GM23338 (cell line): Measurements from ENCODE around the gene XPNPEP2. TPM values are rescaled to one million over a fixed set of nuclear protein-coding genes. Genes with fewer than 3 reads are reported as not detected.

ENCODE experiments used
- ATAC-seq: fragments of 200-7000 bp; cut with Tn5 transposase; 3 replicates; pipeline ENCODE4 v1.9.1; 2020
- DNase-seq: peaks from one replicate; pipeline ENCODE4 v3.0.0-alpha.2; 2015; ENCODE audit warnings: low spot score
- H2AFZ ChIP-seq: fragments of 200-600 bp; sonication (generic); 2 replicates; pipeline ENCODE4 v1.8.0; 2016; ENCODE audit warnings: antibody characterized with exemption, mild to moderate bottlenecking, moderate library complexity
- H3F3A ChIP-seq: fragments of 200-600 bp; sonication (generic); replicated peaks from 2 replicates; pipeline ENCODE4 v1.8.0; 2017; ENCODE audit warnings: antibody characterized with exemption, mixed run types, low read depth
- H3K27ac ChIP-seq: fragments of 200-600 bp; sonication (generic); 2 replicates; pipeline ENCODE4 v1.6.1; 2016; ENCODE audit warnings: low read depth
- H3K27me3 ChIP-seq: fragments of 200-600 bp; sonication (generic); 2 replicates; pipeline ENCODE4 v1.8.0; 2016; ENCODE audit warnings: mild to moderate bottlenecking, mixed run types, moderate library complexity; ENCODE audit not compliant: insufficient read depth
- H3K36me3 ChIP-seq: fragments of 200-600 bp; sonication (generic); 2 replicates; pipeline ENCODE4 v1.8.0; 2016; ENCODE audit warnings: mild to moderate bottlenecking; ENCODE audit not compliant: insufficient read depth
- H3K4me1 ChIP-seq: fragments of 200-600 bp; sonication (generic); 2 replicates; pipeline ENCODE4 v1.8.0; 2016; ENCODE audit warnings: mild to moderate bottlenecking, moderate library complexity; ENCODE audit not compliant: insufficient read depth
- H3K4me2 ChIP-seq: fragments of 200-600 bp; sonication (generic); 2 replicates; pipeline ENCODE4 v1.7.1; 2017; ENCODE audit warnings: mixed run types
- H3K4me3 ChIP-seq: fragments of 200-600 bp; sonication (generic); 2 replicates; pipeline ENCODE4 v1.6.1; 2016; ENCODE audit warnings: mixed run types
- H3K79me2 ChIP-seq: fragments of 200-600 bp; sonication (generic); replicated peaks from 2 replicates; pipeline ENCODE4 v1.8.0; 2017; ENCODE audit warnings: mild to moderate bottlenecking; ENCODE audit not compliant: insufficient read depth
- H3K9me2 ChIP-seq: fragments of 200-600 bp; sonication (generic); 2 replicates; pipeline ENCODE4 v1.8.0; 2017; ENCODE audit not compliant: insufficient read depth
- H4K20me1 ChIP-seq: fragments of 200-600 bp; sonication (generic); replicated peaks from 2 replicates; pipeline ENCODE4 v1.8.0; 2017; ENCODE audit warnings: mild to moderate bottlenecking; ENCODE audit not compliant: insufficient read depth
- H3K27ac Mint-ChIP-seq: 2 replicates; pipeline ENCODE4 v1.8.0; 2020; ENCODE audit warnings: inconsistent platforms, mild to moderate bottlenecking, moderate library complexity, mixed read lengths
- H3K27me3 Mint-ChIP-seq: 3 replicates; pipeline ENCODE4 v1.8.0; 2022; ENCODE audit warnings: low read depth, mild to moderate bottlenecking, moderate library complexity, mixed read lengths, inconsistent platforms; ENCODE audit not compliant: insufficient read depth, poor library complexity
- H3K36me3 Mint-ChIP-seq: 3 replicates; pipeline ENCODE4 v1.8.0; 2021; ENCODE audit warnings: low read depth, mild to moderate bottlenecking, inconsistent platforms, moderate library complexity, mixed read lengths
- H3K4me1 Mint-ChIP-seq: 3 replicates; pipeline ENCODE4 v1.8.0; 2020; ENCODE audit warnings: mild to moderate bottlenecking, inconsistent platforms, mixed read lengths
- H3K4me3 Mint-ChIP-seq: 3 replicates; pipeline ENCODE4 v1.8.0; 2021; ENCODE audit warnings: moderate library complexity, mild to moderate bottlenecking, inconsistent platforms, mixed read lengths
- H3K9me3 Mint-ChIP-seq: 3 replicates; pipeline ENCODE4 v1.8.0; 2020; ENCODE audit warnings: moderate library complexity, mild to moderate bottlenecking, inconsistent platforms, mixed read lengths
- CREB1 ChIP-seq: fragments of 250-450 bp; sonication (Bioruptor Pico); IDR thresholded peaks from 2 replicates; pipeline ENCODE4 v1.5.0; 2020; ENCODE audit warnings: low read depth, mild to moderate bottlenecking, moderate library complexity
- EZH2 ChIP-seq: fragments of 200-600 bp; sonication (generic); IDR thresholded peaks from one replicate; pipeline ENCODE4 v1.8.0; 2017; ENCODE audit warnings: antibody characterized with exemption, mild to moderate bottlenecking, low read depth; ENCODE audit not compliant: unreplicated experiment
- EZH2phosphoT487 ChIP-seq: fragments of 200-600 bp; sonication (generic); IDR thresholded peaks from one replicate; pipeline ENCODE4 v1.8.1; 2018; ENCODE audit warnings: antibody characterized with exemption; ENCODE audit not compliant: unreplicated experiment
- NANOG ChIP-seq: IDR thresholded peaks from 2 replicates; pipeline ENCODE4 v1.6.1; 2016; ENCODE audit warnings: antibody characterized with exemption, borderline replicate concordance
- STAT1 ChIP-seq: IDR thresholded peaks from one replicate; pipeline ENCODE4 v1.6.1; 2016; ENCODE audit warnings: antibody characterized with exemption; ENCODE audit not compliant: unreplicated experiment
- ZNF114 ChIP-seq: fragments of 250-450 bp; sonication (Bioruptor Pico); IDR thresholded peaks from 2 replicates; pipeline ENCODE4 v1.5.0; 2020; ENCODE audit warnings: mild to moderate bottlenecking, moderate library complexity
- polyA plus RNA-seq: library from polyadenylated mRNA; unstranded; fragments of >200 nt; fragmentation: Nextera tagmentation; extraction: Ambion mirVana; gene quantifications from 2 replicates; pipeline ENCODE4 v1.2.1, GENCODE V29; 2016
- total RNA-seq: library from RNA; depleted of rRNA; stranded (reverse); fragments of >200 nt; shearing (Covaris generic); gene quantifications from 2 replicates; pipeline ENCODE4 v1.2.3, GENCODE V29; 2014
- TF ChIP-seq, protein P1 (sequence below): fragments of 250-450 bp; sonication (Bioruptor Pico); IDR thresholded peaks from 2 replicates; pipeline ENCODE4 v1.5.0; 2020; ENCODE audit warnings: mild to moderate bottlenecking, moderate library complexity

XPNPEP2 gene
- total and polyA plus RNA-seq, 2 experiments from 2014 or later: not detected

DNA sequence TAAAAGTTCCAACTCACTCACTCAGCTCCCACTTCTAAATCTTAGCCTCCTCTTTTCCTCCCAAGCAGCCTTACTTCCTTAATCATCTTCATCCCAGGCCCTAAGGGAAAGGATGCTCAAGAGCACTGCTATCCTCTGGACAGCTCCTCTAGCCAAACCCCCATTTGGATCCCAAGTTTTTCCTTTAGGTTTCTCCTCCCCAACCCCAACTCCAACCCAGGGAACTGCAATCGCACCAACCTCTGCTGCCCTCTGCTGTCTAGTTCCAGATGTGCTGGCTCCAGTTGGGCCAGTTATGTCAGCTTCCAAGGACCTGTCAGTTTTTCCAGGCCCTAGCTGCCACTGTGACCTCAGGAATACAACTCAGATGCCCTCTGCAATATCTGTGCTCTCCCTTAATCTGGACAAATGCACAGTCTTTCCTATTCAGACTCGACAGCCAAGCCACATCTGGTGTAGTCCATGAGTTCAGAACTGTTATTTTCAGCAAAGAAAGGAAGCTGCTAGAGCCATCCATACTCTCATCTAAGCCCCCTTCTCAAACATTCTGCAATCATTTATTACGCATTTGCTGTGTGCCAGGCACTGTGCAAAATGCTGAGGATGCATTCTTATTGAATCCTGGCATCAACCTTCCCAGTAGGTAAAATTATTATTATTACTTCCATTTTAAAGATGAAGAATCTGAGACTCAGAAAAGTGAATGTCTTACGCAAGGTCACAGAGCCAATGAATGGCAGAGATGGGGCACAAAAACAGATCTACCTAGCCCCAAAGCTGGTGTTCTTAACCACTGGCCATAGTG lies 12.3 kb upstream of the XPNPEP2 start (continued):
- TF ChIP-seq, protein P1, sequence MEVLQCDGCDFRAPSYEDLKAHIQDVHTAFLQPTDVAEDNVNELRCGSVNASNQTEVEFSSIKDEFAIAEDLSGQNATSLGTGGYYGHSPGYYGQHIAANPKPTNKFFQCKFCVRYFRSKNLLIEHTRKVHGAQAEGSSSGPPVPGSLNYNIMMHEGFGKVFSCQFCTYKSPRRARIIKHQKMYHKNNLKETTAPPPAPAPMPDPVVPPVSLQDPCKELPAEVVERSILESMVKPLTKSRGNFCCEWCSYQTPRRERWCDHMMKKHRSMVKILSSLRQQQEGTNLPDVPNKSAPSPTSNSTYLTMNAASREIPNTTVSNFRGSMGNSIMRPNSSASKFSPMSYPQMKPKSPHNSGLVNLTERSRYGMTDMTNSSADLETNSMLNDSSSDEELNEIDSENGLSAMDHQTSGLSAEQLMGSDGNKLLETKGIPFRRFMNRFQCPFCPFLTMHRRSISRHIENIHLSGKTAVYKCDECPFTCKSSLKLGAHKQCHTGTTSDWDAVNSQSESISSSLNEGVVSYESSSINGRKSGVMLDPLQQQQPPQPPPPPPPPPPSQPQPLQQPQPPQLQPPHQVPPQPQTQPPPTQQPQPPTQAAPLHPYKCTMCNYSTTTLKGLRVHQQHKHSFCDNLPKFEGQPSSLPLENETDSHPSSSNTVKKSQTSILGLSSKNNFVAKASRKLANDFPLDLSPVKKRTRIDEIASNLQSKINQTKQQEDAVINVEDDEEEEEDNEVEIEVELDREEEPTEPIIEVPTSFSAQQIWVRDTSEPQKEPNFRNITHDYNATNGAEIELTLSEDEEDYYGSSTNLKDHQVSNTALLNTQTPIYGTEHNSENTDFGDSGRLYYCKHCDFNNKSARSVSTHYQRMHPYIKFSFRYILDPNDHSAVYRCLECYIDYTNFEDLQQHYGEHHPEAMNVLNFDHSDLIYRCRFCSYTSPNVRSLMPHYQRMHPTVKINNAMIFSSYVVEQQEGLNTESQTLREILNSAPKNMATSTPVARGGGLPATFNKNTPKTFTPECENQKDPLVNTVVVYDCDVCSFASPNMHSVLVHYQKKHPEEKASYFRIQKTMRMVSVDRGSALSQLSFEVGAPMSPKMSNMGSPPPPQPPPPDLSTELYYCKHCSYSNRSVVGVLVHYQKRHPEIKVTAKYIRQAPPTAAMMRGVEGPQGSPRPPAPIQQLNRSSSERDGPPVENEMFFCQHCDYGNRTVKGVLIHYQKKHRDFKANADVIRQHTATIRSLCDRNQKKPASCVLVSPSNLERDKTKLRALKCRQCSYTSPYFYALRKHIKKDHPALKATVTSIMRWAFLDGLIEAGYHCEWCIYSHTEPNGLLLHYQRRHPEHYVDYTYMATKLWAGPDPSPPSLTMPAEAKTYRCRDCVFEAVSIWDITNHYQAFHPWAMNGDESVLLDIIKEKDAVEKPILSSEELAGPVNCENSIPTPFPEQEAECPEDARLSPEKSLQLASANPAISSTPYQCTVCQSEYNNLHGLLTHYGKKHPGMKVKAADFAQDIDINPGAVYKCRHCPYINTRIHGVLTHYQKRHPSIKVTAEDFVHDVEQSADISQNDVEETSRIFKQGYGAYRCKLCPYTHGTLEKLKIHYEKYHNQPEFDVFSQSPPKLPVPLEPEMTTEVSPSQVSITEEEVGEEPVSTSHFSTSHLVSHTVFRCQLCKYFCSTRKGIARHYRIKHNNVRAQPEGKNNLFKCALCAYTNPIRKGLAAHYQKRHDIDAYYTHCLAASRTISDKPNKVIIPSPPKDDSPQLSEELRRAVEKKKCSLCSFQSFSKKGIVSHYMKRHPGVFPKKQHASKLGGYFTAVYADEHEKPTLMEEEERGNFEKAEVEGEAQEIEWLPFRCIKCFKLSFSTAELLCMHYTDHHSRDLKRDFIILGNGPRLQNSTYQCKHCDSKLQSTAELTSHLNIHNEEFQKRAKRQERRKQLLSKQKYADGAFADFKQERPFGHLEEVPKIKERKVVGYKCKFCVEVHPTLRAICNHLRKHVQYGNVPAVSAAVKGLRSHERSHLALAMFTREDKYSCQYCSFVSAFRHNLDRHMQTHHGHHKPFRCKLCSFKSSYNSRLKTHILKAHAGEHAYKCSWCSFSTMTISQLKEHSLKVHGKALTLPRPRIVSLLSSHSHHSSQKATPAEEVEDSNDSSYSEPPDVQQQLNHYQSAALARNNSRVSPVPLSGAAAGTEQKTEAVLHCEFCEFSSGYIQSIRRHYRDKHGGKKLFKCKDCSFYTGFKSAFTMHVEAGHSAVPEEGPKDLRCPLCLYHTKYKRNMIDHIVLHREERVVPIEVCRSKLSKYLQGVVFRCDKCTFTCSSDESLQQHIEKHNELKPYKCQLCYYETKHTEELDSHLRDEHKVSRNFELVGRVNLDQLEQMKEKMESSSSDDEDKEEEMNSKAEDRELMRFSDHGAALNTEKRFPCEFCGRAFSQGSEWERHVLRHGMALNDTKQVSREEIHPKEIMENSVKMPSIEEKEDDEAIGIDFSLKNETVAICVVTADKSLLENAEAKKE: no peak
- no peak for TF ChIP-seq EZH2phosphoT487

DNA sequence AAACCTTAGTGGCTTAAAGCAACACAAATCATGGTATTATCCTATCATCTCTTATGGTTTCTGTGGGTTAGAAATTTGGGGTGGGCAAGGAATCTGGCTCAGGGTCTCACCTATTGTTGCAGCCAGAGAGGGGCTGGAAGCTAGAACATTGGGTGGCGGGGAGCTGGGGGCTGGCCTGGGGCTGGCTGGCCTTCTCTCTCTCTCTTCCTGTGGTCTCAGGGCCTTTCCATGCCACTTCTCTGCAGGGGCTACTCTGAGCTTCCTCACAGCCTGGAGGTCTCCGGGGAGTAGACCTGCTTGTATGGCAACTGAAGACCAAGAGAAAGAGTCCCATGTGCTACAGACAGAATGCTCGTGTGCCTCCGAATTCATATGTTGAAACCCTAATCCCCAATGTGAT lies 10.7 kb upstream of the XPNPEP2 start:
- ATAC-seq (no peak), DNase-seq (no peak)
- Histone ChIP-seq H3F3A (no peaks in the 10 kb centered on the region), H3K27ac (no peak overlapping the region), H2AFZ (no peak overlapping the region), H3K4me1 (no peaks in the 10 kb centered on the region), H3K4me2 (no peak overlapping the region), H3K4me3 (no peak overlapping the region), H3K79me2 (no peaks in the 10 kb centered on the region), H3K27me3 (no peaks in the 10 kb centered on the region), H3K36me3 (no peaks in the 10 kb centered on the region), H4K20me1 (no peaks in the 10 kb centered on the region), H3K9me2 (no peaks in the 10 kb centered on the region)
- Mint-ChIP-seq H3K4me1 (peaks cover 12% of the 10 kb centered on the region), H3K9me3 (no peaks in the 10 kb centered on the region; the same call in 2 of the 3 replicates), H3K36me3 (no peaks in the 10 kb centered on the region; the same call in 2 of the 3 replicates), H3K4me3 (no peak overlapping the region), H3K27ac (no peak overlapping the region), H3K27me3 (peaks cover 7% of the 10 kb centered on the region)
- TF ChIP-seq, protein P1: no peak
- no peak for TF ChIP-seq ZNF114 (CRISPR knock-in tag)
- TF ChIP-seq CREB1: no peak
- TF ChIP-seq EZH2: no peak
- TF ChIP-seq NANOG: no peak
- TF ChIP-seq STAT1: no peak
